K562 (cell line): ENCODE measurements around the gene EDN2. TPM values are rescaled to one million over a fixed set of nuclear protein-coding genes. Genes with fewer than 3 reads are reported as not detected.

Source experiments
- ATAC-seq: fragments of 200-7000 bp; cut with Tn5 transposase; 3 replicates; pipeline ENCODE4 v1.9.1; 2020; ENCODE audit warnings: moderate library complexity
- BruUV-seq: library from RNA; stranded (reverse); fragments of 400-500 nt; replicated peaks from 2 replicates; lab custom pipeline; 2021; lab: Mats Ljungman, UMichigan
- CTCF ChIA-PET: fragments of 300-600 bp; formaldehyde crosslinking; extraction: SDS; loops from one replicate; lab custom pipeline; 2021; ENCODE audit warnings: low intra/inter-chr PET ratio; lab: Yijun Ruan, JAX
- POLR2A ChIA-PET: fragments of 300-600, 350-650 bp; sonication (Branson Sonifier 250); formaldehyde crosslinking; extraction: SDS; loops from one replicate; lab custom pipeline; 2021; ENCODE audit warnings: antibody characterized with exemption, inconsistent platforms; lab: Yijun Ruan, JAX
- DNase-seq, 4 experiments: peaks; one replicate each; pipeline versions ENCODE4 v3.0.0 to v3.0.0-alpha.2; 2011 to 2018; ENCODE audit warnings: low spot score in 3 of 4, mixed read lengths in 3 of 4; ENCODE audit errors: extremely low read depth in 1 of 4
- FAIRE-seq: peaks from 2 replicates; lab custom pipeline; 2011; peaks lifted over from hg19 to GRCh38; lab: Jason Lieb, UNC
- H2AFZ ChIP-seq: 2 replicates; pipeline ENCODE4 v1.6.0; 2011; ENCODE audit warnings: low read depth, low read length, control low read depth, inconsistent platforms
- H3K27ac ChIP-seq: fragments of 200-600 bp; 3 replicates; pipeline ENCODE4 v1.8.0; 2011; ENCODE audit warnings: low read depth, mild to moderate bottlenecking, control low read depth, inconsistent platforms, low read length, moderate library complexity, mixed read lengths; ENCODE audit errors: extremely low read depth
- H3K27me3 ChIP-seq, 2 experiments: fragments of 300-600 bp in 1 of 2; 2 replicates in 1 of 2; 3 replicates in 1 of 2; pipeline versions ENCODE4 v1.6.0 to v1.8.0; 2011; ENCODE audit warnings: inconsistent platforms in 2 of 2, low read length in 2 of 2, mild to moderate bottlenecking in 1 of 2, mixed read lengths in 1 of 2, moderate library complexity in 1 of 2; ENCODE audit not compliant: control insufficient read depth in 2 of 2, insufficient read depth in 2 of 2
- H3K36me3 ChIP-seq: fragments of 300-600 bp; 3 replicates; pipeline ENCODE4 v1.8.0; 2011; ENCODE audit warnings: mild to moderate bottlenecking, low read length, inconsistent platforms; ENCODE audit not compliant: control insufficient read depth, insufficient read depth
- H3K4me1 ChIP-seq, 2 experiments: fragments of 200-600 bp in 1 of 2; replicated peaks in 1 of 2; 2 replicates in 1 of 2; 3 replicates in 1 of 2; pipeline versions ENCODE4 v1.5.1 to v1.8.0; 2011; ENCODE audit warnings: inconsistent platforms in 2 of 2, low read length in 2 of 2, mild to moderate bottlenecking in 1 of 2, mixed read lengths in 1 of 2, moderate library complexity in 1 of 2; ENCODE audit not compliant: control insufficient read depth in 2 of 2, insufficient read depth in 2 of 2
- H3K4me2 ChIP-seq: 2 replicates; pipeline ENCODE4 v1.6.1; 2011; ENCODE audit warnings: low read length, control low read depth, inconsistent platforms, mixed read lengths; ENCODE audit not compliant: insufficient read depth
- H3K4me3 ChIP-seq: fragments of 200-600 bp; sonication (generic), shearing (Covaris generic); 2 replicates; pipeline ENCODE4 v1.5.1; 2016; ENCODE audit warnings: control low read depth, inconsistent platforms
- H3K79me2 ChIP-seq: fragments of 200-600 bp; 3 replicates; pipeline ENCODE4 v1.8.0; 2011; ENCODE audit warnings: low read length, inconsistent platforms; ENCODE audit not compliant: control insufficient read depth, insufficient read depth
- H3K9ac ChIP-seq, 2 experiments: 2 replicates each; pipeline versions ENCODE4 v1.6.0 to v1.6.1; 2011; ENCODE audit warnings: low read depth in 2 of 2, low read length in 2 of 2, control low read depth in 1 of 2, inconsistent platforms in 1 of 2, mild to moderate bottlenecking in 1 of 2, mixed read lengths in 1 of 2; ENCODE audit not compliant: insufficient read depth in 1 of 2
- H3K9me1 ChIP-seq: one replicate; pipeline ENCODE4 v1.6.0; 2011; ENCODE audit warnings: inconsistent platforms, mild to moderate bottlenecking, low read length, moderate library complexity; ENCODE audit not compliant: control insufficient read depth, insufficient read depth
- H3K9me3 ChIP-seq: replicated peaks from 2 replicates; pipeline ENCODE4 v1.5.1; 2011; ENCODE audit warnings: low read depth, low read length, inconsistent platforms; ENCODE audit not compliant: control insufficient read depth, insufficient read depth
- H4K20me1 ChIP-seq: replicated peaks from 2 replicates; pipeline ENCODE4 v1.6.1; 2011; ENCODE audit warnings: low read length, inconsistent platforms, mixed read lengths; ENCODE audit not compliant: control insufficient read depth, insufficient read depth
- CBX1 ChIP-seq: sonication (generic); IDR thresholded peaks from 2 replicates; pipeline ENCODE4 v1.6.1; 2016; ENCODE audit warnings: antibody characterized with exemption, low read depth, mild to moderate bottlenecking
- CBX3 ChIP-seq, 2 experiments: IDR thresholded peaks; 1 replicate in 1 of 2; 2 replicates in 1 of 2; pipeline ENCODE4 v1.6.1; 2012; ENCODE audit warnings: inconsistent platforms in 2 of 2, low read length in 2 of 2, borderline replicate concordance in 1 of 2, control low read depth in 1 of 2
- CBX5 ChIP-seq: IDR thresholded peaks from 2 replicates; pipeline ENCODE4 v1.6.1; 2014; ENCODE audit warnings: low read depth, borderline replicate concordance
- CTCF ChIP-seq, 3 experiments: IDR thresholded peaks in 2 of 3; conservative IDR thresholded peaks in 1 of 3; 2 replicates each; pipeline ENCODE4 v1.5.1; 2011 to 2012; ENCODE audit warnings: low read length in 3 of 3, mild to moderate bottlenecking in 3 of 3, control low read depth in 2 of 3, improper control_type of control experiment in 1 of 3, inconsistent platforms in 1 of 3, low read depth in 1 of 3, mixed read lengths in 1 of 3, moderate library complexity in 1 of 3; ENCODE audit not compliant: insufficient read depth in 2 of 3
- EHMT2 ChIP-seq: fragments of 450-650 bp; IDR thresholded peaks from 2 replicates; pipeline ENCODE4 v1.6.1; 2018; ENCODE audit warnings: antibody characterized with exemption
- ETV1 ChIP-seq: fragments of 450-650 bp; conservative IDR thresholded peaks from 2 replicates; pipeline ENCODE4 v1.6.1; 2016; ENCODE audit warnings: missing genetic modification characterization, control low read depth, low read depth, missing compliant biosample characterization
- TRIM28 ChIP-seq: fragments of 450-650 bp; IDR thresholded peaks from 2 replicates; pipeline ENCODE4 v1.6.1; 2017
- ZEB2 ChIP-seq: fragments of 450-650 bp; IDR thresholded peaks from 2 replicates; pipeline ENCODE4 v1.6.1; 2016
- ZNF280A ChIP-seq: fragments of 450-650 bp; IDR thresholded peaks from 2 replicates; pipeline ENCODE4 v1.6.1; 2018; ENCODE audit warnings: mild to moderate bottlenecking, low read depth; ENCODE audit not compliant: partially characterized antibody
- WGBS: fragments of 100-300 bp; shearing (Covaris generic); methylation state at CpG from one replicate; pipeline ENCODE4 v1.1.6; 2016; ENCODE audit warnings: low coverage, mixed read lengths; ENCODE audit not compliant: insufficient coverage; ENCODE audit errors: missing lambda C conversion rate; 5-methylcytosine and 5-hydroxymethylcytosine counted together
- in situ Hi-C: fragments of 300-500 bp; cut with MboI; formaldehyde crosslinking; loops from 4 replicates; pipeline ENCODE4 v1.15.0; 2018; ENCODE audit warnings: inconsistent platforms, mixed read lengths
- intact Hi-C: fragments of 100-400 bp; cut with micrococcal nuclease; formaldehyde crosslinking; loops from 2 replicates; pipeline ENCODE4 v1.14.2; 2022
- polyA plus RNA-seq, 8 experiments: library from polyadenylated mRNA; depleted of rRNA in 4 of 8; stranded (reverse) in 5 of 8; unstranded in 3 of 8; fragments of >200 nt; fragmentation: Nextera tagmentation in 2 of 8; fragmentation: Illumina TruSeq in 1 of 8; extraction: Ambion mirVana in 2 of 8; extraction: Trizol in 1 of 8; gene quantifications; 2 replicates each; pipeline versions ENCODE4 v1.2.1 to v1.2.3, GENCODE V29; 2011 to 2014; ENCODE audit warnings: inconsistent platforms in 1 of 8, missing spikeins in 1 of 8
- total RNA-seq, 7 experiments: library from RNA; depleted of rRNA in 6 of 7; stranded (reverse); fragments of >200 nt in 6 of 7; fragmentation: Illumina TruSeq in 2 of 7; extraction: Trizol in 2 of 7; gene quantifications; 2 replicates each; pipeline versions ENCODE4 v1.2.1 to v1.2.3, GENCODE V29; 2011 to 2021; ENCODE audit warnings: low replicate concordance in 1 of 7
- TF ChIP-seq, protein P1 (sequence below): sonication (generic); formaldehyde crosslinking; IDR thresholded peaks from 2 replicates; pipeline ENCODE4 v1.9.0; 2022; ENCODE audit warnings: mild to moderate bottlenecking, missing genetic modification reagents
- TF ChIP-seq, protein P2 (sequence below): sonication (generic); formaldehyde crosslinking; IDR thresholded peaks from 2 replicates; pipeline ENCODE4 v1.8.1; 2023; ENCODE audit warnings: mild to moderate bottlenecking, missing genetic modification reagents

EDN2 gene
- total and polyA plus RNA-seq, 9 of the 15 experiments (the other 6 are each of a cell fraction or from before 2014, with no cell fraction given), result not detected

GRCh38 chr1:41444246-41444645, 40.2 kb downstream of the EDN2 start:
- CTCF ChIA-PET, result no interaction called here
- H3K27me3 ChIP-seq, result peaks cover 2 to 7% of the 10 kb centered on the region in 2 experiments; a peak in 2 of 5 replicates
- intact Hi-C loops (no loop called here), in situ Hi-C loops (no loop called here)
- POLR2A ChIA-PET, result interaction anchor here (1.1 kb wide), 1 partner anchor 12 kb away, joined by 5 read pairs; no protein-coding TSS in a partner anchor
- TF ChIP-seq CBX3 (IDR thresholded peaks at IDR 0.05; ENCODE audit: borderline replicate concordance in 1 of 2, low read length in 2 of 2) (peak in 1 of 2 experiments; percentile 95; a peak in 2 of 3 replicates), ZEB2 (peak; percentile 19; the same call in 1 of the 2 replicates), TRIM28 (peak; percentile 78), EHMT2 (0 out of 2 replicates have a peak, but pooled peaks have one; percentile 21), CBX1 (0 out of 2 replicates have a peak, but pooled peaks have one; percentile 65), CTCF (IDR thresholded peaks at IDR 0.05 in 2 of 3, conservative IDR thresholded peaks at IDR 0.05 in 1 of 3; ENCODE audit: insufficient read depth in 2 of 3, low read depth in 1 of 3, low read length in 3 of 3) (peak; percentile 48 to 65 (median 56)), ETV1 (tag) (no peak), ZNF280A (peak; percentile 61), CBX5 (peak; percentile 94)
- TF ChIP-seq, protein P1, sequence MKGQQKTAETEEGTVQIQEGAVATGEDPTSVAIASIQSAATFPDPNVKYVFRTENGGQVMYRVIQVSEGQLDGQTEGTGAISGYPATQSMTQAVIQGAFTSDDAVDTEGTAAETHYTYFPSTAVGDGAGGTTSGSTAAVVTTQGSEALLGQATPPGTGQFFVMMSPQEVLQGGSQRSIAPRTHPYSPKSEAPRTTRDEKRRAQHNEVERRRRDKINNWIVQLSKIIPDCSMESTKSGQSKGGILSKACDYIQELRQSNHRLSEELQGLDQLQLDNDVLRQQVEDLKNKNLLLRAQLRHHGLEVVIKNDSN (CRISPR knock-in tag), result no peak
- TF ChIP-seq, protein P2, sequence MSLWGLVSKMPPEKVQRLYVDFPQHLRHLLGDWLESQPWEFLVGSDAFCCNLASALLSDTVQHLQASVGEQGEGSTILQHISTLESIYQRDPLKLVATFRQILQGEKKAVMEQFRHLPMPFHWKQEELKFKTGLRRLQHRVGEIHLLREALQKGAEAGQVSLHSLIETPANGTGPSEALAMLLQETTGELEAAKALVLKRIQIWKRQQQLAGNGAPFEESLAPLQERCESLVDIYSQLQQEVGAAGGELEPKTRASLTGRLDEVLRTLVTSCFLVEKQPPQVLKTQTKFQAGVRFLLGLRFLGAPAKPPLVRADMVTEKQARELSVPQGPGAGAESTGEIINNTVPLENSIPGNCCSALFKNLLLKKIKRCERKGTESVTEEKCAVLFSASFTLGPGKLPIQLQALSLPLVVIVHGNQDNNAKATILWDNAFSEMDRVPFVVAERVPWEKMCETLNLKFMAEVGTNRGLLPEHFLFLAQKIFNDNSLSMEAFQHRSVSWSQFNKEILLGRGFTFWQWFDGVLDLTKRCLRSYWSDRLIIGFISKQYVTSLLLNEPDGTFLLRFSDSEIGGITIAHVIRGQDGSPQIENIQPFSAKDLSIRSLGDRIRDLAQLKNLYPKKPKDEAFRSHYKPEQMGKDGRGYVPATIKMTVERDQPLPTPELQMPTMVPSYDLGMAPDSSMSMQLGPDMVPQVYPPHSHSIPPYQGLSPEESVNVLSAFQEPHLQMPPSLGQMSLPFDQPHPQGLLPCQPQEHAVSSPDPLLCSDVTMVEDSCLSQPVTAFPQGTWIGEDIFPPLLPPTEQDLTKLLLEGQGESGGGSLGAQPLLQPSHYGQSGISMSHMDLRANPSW (CRISPR knock-in tag), result no peak
- H2AFZ ChIP-seq, result no peak overlapping the region
- H4K20me1 ChIP-seq, result no peaks in the 10 kb centered on the region
- H3K9me1 ChIP-seq, result no peaks in the 10 kb centered on the region
- H3K79me2 ChIP-seq, result no peaks in the 10 kb centered on the region
- H3K9me3 ChIP-seq, result peaks cover 8% of the 10 kb centered on the region; the same call in 1 of the 2 replicates
- FAIRE-seq, result no peak
- DNase-seq, result peak; percentile 31 to 56 (median 44)
- H3K9ac ChIP-seq, result no peak overlapping the region
- ATAC-seq, result no peak
- no peak overlapping the region for H3K4me3 ChIP-seq
- H3K36me3 ChIP-seq, result no peaks in the 10 kb centered on the region
- BruUV-seq, result no TSS peak
- H3K27ac ChIP-seq, result no peak overlapping the region
- no peaks in the 10 kb centered on the region for H3K4me1 ChIP-seq
- no peak overlapping the region for H3K4me2 ChIP-seq
- WGBS, result 0% methylated on average over 3 of the region's 3 CpGs
